Activated B cell treated with CpG ODN at 0.5 μM for 24 hours (primary cell): ENCODE data around the gene ARHGEF10L. TPM values are rescaled to one million over a fixed set of nuclear protein-coding genes. Genes with fewer than 3 reads are reported as not detected.

Experiments used
- ATAC-seq: fragments of 200-7000 bp; cut with Tn5 transposase; one replicate; pipeline ENCODE4 v1.10.0; 2021; ENCODE audit warnings: low read depth, mild to moderate bottlenecking, moderate library complexity
- CTCF ChIA-PET: fragments of 350-600 bp; sonication (Branson Sonifier 250); formaldehyde crosslinking; loops from one replicate; lab custom pipeline; 2021; ENCODE audit warnings: antibody characterized with exemption; lab: Charles Lee
- POLR2A ChIA-PET: fragments of 350-600 bp; sonication (Branson Sonifier 250); formaldehyde crosslinking; loops from one replicate; lab custom pipeline; 2021; ENCODE audit warnings: antibody characterized with exemption; lab: Charles Lee
- DNase-seq: peaks from one replicate; pipeline ENCODE4 v3.0.0; 2022
- H3K27ac Mint-ChIP-seq: one replicate; pipeline ENCODE4 v1.8.0; 2020; ENCODE audit warnings: mixed read lengths
- H3K27me3 Mint-ChIP-seq: one replicate; pipeline ENCODE4 v1.8.0; 2021; ENCODE audit warnings: mixed read lengths
- H3K36me3 Mint-ChIP-seq: one replicate; pipeline ENCODE4 v1.8.0; 2021; ENCODE audit warnings: low read depth, mixed read lengths
- H3K4me1 Mint-ChIP-seq: one replicate; pipeline ENCODE4 v1.8.0; 2021; ENCODE audit warnings: mixed read lengths
- H3K4me3 Mint-ChIP-seq: one replicate; pipeline ENCODE4 v1.8.0; 2020; ENCODE audit warnings: mild to moderate bottlenecking, mixed read lengths
- H3K9me3 Mint-ChIP-seq: one replicate; pipeline ENCODE4 v1.8.0; 2020; ENCODE audit warnings: mixed read lengths
- intact Hi-C: fragments of 100-400 bp; cut with micrococcal nuclease; formaldehyde crosslinking; loops from one replicate; pipeline ENCODE4 v1.15.1; 2024
- total RNA-seq: library from RNA; stranded (reverse); gene quantifications from 2 replicates; pipeline ENCODE4 v1.2.3, GENCODE V29; 2022
- TF ChIP-seq, protein P1 (sequence below): fragments of 200-600 bp; IDR thresholded peaks from one replicate; pipeline ENCODE4 v1.8.0; 2022; ENCODE audit warnings: antibody characterized with exemption, mild to moderate bottlenecking

The ARHGEF10L gene
- total RNA-seq, 1 donor from 2014 or later, result 0.62 TPM

DNA sequence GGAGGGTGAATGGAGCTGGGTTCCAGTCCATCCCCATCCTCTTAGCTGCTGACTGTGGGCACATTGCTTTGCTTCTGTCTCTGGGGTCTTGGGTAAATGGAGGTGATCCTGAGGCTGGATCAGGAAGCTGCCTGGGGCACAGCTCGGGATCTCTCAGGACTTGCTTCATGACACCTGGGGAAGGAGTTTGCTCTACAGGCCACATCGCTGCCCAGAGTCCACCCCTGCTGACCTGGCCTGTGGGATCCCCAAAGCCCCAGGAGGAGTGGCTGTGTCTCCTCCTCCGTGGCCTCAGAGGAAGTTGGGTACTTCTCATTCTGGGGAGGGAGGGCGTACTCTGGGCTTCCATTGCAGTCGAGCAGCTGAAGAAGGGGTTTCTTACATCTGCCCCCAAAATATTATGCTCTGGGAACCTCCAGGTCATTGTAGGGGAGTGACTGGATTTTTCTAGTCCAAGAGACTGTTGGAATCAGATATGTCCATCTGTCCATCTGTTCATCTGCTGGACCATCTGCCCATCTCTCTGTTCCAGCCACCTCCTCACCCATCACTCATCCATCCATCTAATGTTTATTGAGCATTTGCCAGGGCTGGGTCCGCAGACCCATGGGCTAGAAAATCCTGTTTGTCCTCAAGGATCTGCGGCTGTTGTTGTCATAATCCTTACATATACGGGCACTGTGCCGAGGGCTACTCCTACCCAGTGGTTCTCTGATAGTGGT, 45.9 kb downstream of the ARHGEF10L start:
- ChIA-PET POLR2A (no interaction called here), CTCF (interaction anchor here (1.5 kb wide), 1 partner anchor 165 kb away, joined by 4 read pairs; no protein-coding TSS in a partner anchor)
- intact Hi-C loops, result no loop called here
- no peak for ATAC-seq
- TF ChIP-seq, protein P1, sequence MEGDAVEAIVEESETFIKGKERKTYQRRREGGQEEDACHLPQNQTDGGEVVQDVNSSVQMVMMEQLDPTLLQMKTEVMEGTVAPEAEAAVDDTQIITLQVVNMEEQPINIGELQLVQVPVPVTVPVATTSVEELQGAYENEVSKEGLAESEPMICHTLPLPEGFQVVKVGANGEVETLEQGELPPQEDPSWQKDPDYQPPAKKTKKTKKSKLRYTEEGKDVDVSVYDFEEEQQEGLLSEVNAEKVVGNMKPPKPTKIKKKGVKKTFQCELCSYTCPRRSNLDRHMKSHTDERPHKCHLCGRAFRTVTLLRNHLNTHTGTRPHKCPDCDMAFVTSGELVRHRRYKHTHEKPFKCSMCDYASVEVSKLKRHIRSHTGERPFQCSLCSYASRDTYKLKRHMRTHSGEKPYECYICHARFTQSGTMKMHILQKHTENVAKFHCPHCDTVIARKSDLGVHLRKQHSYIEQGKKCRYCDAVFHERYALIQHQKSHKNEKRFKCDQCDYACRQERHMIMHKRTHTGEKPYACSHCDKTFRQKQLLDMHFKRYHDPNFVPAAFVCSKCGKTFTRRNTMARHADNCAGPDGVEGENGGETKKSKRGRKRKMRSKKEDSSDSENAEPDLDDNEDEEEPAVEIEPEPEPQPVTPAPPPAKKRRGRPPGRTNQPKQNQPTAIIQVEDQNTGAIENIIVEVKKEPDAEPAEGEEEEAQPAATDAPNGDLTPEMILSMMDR, result no peak
- no peak for DNase-seq
- Mint-ChIP-seq H3K4me3 (no peak overlapping the region), H3K9me3 (no peaks in the 10 kb centered on the region), H3K27ac (no peak overlapping the region), H3K36me3 (no peaks in the 10 kb centered on the region), H3K27me3 (peaks cover 10% of the 10 kb centered on the region), H3K4me1 (no peaks in the 10 kb centered on the region)

GRCh38 chr1:17586172-17586964, 46.9 kb downstream of the ARHGEF10L start:
- Mint-ChIP-seq H3K27me3 (peaks cover 10% of the 10 kb centered on the region), H3K27ac (no peak overlapping the region), H3K4me3 (no peak overlapping the region), H3K36me3 (no peaks in the 10 kb centered on the region), H3K4me1 (no peaks in the 10 kb centered on the region), H3K9me3 (no peaks in the 10 kb centered on the region)
- DNase-seq, result no peak
- ChIA-PET POLR2A (no interaction called here), CTCF (interaction anchor here (1.5 kb wide), 1 partner anchor 166 kb away, joined by 4 read pairs; no protein-coding TSS in a partner anchor)
- intact Hi-C loops, result no loop called here
- no peak for ATAC-seq
- TF ChIP-seq, protein P1, result no peak

GRCh38 chr1:17587693-17588047, 48.2 kb downstream of the ARHGEF10L start:
- POLR2A ChIA-PET, result interaction anchor here (0.5 kb wide), 1 partner anchor 947 kb away, joined by 4 read pairs; no protein-coding TSS in a partner anchor
- CTCF ChIA-PET, result no interaction called here
- Mint-ChIP-seq H3K9me3 (no peaks in the 10 kb centered on the region), H3K4me3 (no peak overlapping the region), H3K36me3 (no peaks in the 10 kb centered on the region), H3K27me3 (peaks cover 10% of the 10 kb centered on the region), H3K4me1 (no peaks in the 10 kb centered on the region), H3K27ac (no peak overlapping the region)
- DNase-seq (no peak), ATAC-seq (no peak)
- intact Hi-C loops, result no loop called here
- TF ChIP-seq, protein P1, result no peak

GRCh38 chr1:17588048-17588871, 48.8 kb downstream of the ARHGEF10L start:
- intact Hi-C loops, result no loop called here
- no peaks in the 10 kb centered on the region for H3K36me3 Mint-ChIP-seq
- H3K4me3 Mint-ChIP-seq, result no peak overlapping the region
- ChIA-PET CTCF (no interaction called here), POLR2A (no interaction called here)
- H3K4me1 Mint-ChIP-seq, result no peaks in the 10 kb centered on the region
- DNase-seq (no peak), ATAC-seq (no peak)
- no peaks in the 10 kb centered on the region for H3K9me3 Mint-ChIP-seq
- H3K27ac Mint-ChIP-seq, result no peak overlapping the region
- TF ChIP-seq, protein P1, result no peak
- H3K27me3 Mint-ChIP-seq, result peaks cover 10% of the 10 kb centered on the region
